Breast epithelium (tissue), 3 donors: ENCODE measurements around the gene RAB20.

ENCODE experiments used
- CTCF ChIP-seq, 3 donors: fragments of 450-650 bp; IDR thresholded peaks; one replicate each; pipeline ENCODE4 v1.5.1; 2016 to 2017; ENCODE audit warnings: antibody characterized with exemption in 3 of 3, mild to moderate bottlenecking in 3 of 3, moderate library complexity in 3 of 3
- POLR2A ChIP-seq: fragments of 450-650 bp; IDR thresholded peaks from one replicate; pipeline ENCODE4 v1.6.1; 2016; ENCODE audit warnings: antibody characterized with exemption, mild to moderate bottlenecking, moderate library complexity
- POLR2AphosphoS5 ChIP-seq, 3 donors: sonication (generic); formaldehyde crosslinking; IDR thresholded peaks; one replicate each; pipeline ENCODE4 v1.6.1; 2017; ENCODE audit warnings: antibody characterized with exemption in 3 of 3

- TF ChIP-seq CTCF (IDR thresholded peaks at IDR 0.05) = no peak
- no peak for TF ChIP-seq POLR2A
- no peak for TF ChIP-seq POLR2AphosphoS5 (IDR thresholded peaks at IDR 0.05)
Measured at GRCh38 chr13:110498765-110499164, 62.8 kb downstream of the RAB20 start.
